ENCODE measurements around the gene KLF16.

- TF ChIP-seq CTCF (conservative IDR thresholded peaks at IDR 0.05) (no peak), EZH2 (IDR thresholded peaks at IDR 0.05; ENCODE audit: low read depth) (no peak)
Measured at GRCh38 chr19:1884291-1884718, 20.9 kb upstream of the KLF16 start.

Measured in PC-9 (cell line).